VCaP (cell line): Measurements from ENCODE around the gene MRAS.
A peak's percentile ranks its signal among the peaks of the same experiment; 100 is the strongest.

ENCODE experiments used
- H3K27ac ChIP-seq: fragments of 450-650 bp; 2 replicates; pipeline ENCODE4 v1.5.1; 2017
- CTCF ChIP-seq: fragments of 450-650 bp; conservative IDR thresholded peaks from 2 replicates; pipeline ENCODE4 v1.5.1; 2017; ENCODE audit warnings: mild to moderate bottlenecking, moderate library complexity

MRAS gene

GRCh38 chr3:138395865-138396751, 47.7 kb downstream of the MRAS start:
- TF ChIP-seq CTCF = no peak
- H3K27ac ChIP-seq = no peak overlapping the region

GRCh38 chr3:138396752-138397410, 48.5 kb downstream of the MRAS start:
- TF ChIP-seq CTCF = no peak
- H3K27ac ChIP-seq = no peak overlapping the region

GRCh38 chr3:138397983-138398382, 49.6 kb downstream of the MRAS start:
- H3K27ac ChIP-seq = no peak overlapping the region
- peak; percentile 11; the same call in 1 of the 2 replicates for TF ChIP-seq CTCF

- no peak for TF ChIP-seq CTCF
- no peak overlapping the region for H3K27ac ChIP-seq
These were observed 50.6 kb downstream of the MRAS start for GRCh38 chr3:138398791-138399575.

- no peak overlapping the region for H3K27ac ChIP-seq
These were observed 51.4 kb downstream of the MRAS start for GRCh38 chr3:138399766-138400165.

GRCh38 chr3:138400651-138401070, 52.3 kb downstream of the MRAS start:
- TF ChIP-seq CTCF = no peak
- H3K27ac ChIP-seq = no peak overlapping the region

More at GRCh38 chr3:138399766-138400165, 51.4 kb downstream of the MRAS start:
- no peak for TF ChIP-seq CTCF

- no peak overlapping the region for H3K27ac ChIP-seq
- TF ChIP-seq CTCF = no peak
These were observed 53.5 kb downstream of the MRAS start for GRCh38 chr3:138401834-138402233.
